GM18511 (cell line): ENCODE measurements around the gene PKNOX2.

Experiments used
- ATAC-seq: cut with Tn5 transposase; IDR thresholded peaks from one replicate; pipeline ENCODE4 v1.9.1; 2021; ENCODE audit warnings: mild to moderate bottlenecking, moderate library complexity; ENCODE audit not compliant: unreplicated experiment

PKNOX2 gene

GRCh38 chr11:125463590-125464269 lies 299.2 kb downstream of the PKNOX2 start:
- ATAC-seq: no peak

DNA sequence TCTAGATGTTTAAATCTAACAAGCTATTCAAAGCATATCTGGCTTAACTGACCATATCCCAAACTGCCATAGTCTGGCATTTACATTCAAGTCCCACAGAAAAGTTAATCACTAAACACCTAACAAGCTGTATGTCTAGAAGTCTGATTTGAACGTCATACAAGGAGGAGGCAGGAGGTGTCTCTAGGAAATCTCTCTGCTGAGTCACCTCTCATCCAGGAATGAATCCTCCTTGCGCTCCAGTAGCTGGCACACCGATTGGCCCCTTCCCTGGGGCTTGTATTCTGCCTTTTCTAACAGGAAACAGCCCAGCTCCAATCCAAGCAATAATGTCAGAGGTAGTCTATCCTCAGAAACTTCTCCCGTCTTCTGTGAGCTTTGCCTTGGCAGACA lies 299.7 kb downstream of the PKNOX2 start:
- ATAC-seq: no peak

- ATAC-seq: no peak
Measured at GRCh38 chr11:125464666-125465065, 300.1 kb downstream of the PKNOX2 start.

- ATAC-seq: no peak
Measured at GRCh38 chr11:125465255-125465654, 300.7 kb downstream of the PKNOX2 start.

- no peak for ATAC-seq
Measured at GRCh38 chr11:125465701-125466100, 301.1 kb downstream of the PKNOX2 start.

DNA sequence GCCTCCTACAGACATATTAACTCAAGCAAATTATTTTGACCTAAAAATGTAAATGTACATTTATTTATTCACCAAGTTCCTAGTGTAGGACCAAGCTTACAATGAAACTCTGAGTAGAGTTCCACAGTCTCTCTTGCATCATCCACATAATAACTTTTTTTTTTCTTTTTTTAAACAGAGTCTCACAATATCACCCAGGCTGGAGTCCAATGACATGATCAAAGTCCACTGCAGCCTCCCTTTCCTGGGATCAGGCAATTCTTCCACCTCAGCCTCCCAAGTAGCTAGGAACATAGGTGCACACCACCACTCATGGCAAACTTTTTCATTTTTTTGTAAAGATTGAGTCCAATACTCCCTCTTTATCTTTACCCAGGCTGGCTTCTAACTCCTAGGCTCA lies 303.5 kb downstream of the PKNOX2 start:
- ATAC-seq: no peak

DNA sequence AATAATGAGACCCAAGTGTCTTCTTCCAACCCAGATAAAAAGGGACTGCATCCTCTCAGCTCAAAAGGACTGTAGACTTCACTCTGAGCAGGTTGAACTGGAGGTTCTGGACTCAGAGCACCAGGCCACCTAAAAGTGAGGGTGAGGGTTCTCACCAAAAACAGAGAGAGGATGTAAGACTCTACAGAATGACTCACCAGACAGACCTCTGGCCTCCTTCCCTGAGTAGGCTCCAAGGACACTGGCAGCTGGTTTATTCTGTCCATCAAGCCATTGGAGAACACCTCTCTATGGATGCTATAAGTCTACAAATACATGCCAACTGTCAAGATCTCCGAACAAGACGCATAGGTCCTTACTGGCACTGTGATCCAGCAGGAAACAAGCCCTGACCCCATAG lies 304.3 kb downstream of the PKNOX2 start:
- no peak for ATAC-seq

DNA sequence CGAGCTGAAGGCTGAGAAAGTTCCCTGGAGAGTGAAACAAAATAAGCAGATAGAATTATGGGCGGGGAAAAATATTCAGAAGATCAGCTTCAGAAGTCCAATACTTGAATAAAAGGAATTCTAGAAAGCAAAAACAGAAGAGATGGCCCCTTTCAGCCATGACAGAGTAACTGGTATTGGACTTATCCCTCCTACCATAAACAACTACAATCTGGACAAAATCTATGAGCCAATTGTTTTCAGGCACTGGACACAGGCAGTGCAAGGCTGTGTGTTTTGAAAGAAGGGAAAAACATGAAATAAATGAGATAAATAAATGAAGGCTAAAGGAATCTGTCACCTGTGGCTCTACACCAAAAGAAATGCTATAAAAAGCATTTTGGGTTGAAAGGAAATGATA lies 305.8 kb downstream of the PKNOX2 start:
- no peak for ATAC-seq

- ATAC-seq: no peak
Measured at GRCh38 chr11:125476721-125477120, 312.2 kb downstream of the PKNOX2 start.

DNA sequence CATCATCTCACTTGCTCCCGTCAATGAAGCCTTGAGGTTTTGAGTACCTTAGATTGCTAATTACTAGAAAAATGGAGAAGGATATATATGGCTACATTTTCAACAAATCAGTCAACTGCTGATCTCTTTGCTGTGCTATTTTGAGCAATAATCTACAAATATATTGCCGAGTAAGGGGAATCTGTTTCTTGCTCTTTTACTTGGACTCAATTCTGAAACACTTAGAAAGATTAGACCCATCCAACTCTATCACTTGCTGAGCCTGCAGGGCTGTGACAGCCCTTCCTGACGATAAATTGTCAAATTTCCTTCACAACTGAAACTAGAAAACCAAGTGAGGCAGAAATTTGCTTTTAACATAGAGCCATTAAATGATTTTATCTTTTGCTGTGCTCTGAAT lies 314.6 kb downstream of the PKNOX2 start:
- ATAC-seq: no peak

- ATAC-seq: no peak
Measured at GRCh38 chr11:125481531-125481930, 317.0 kb downstream of the PKNOX2 start.
